ENCODE results near the gene RETREG3. TPM values are rescaled to one million over a fixed set of nuclear protein-coding genes. Genes with fewer than 3 reads are reported as not detected.

Gene RETREG3
- total and polyA plus RNA-seq, 2 of the 13 experiments (the other 11 are each of a cell fraction or from before 2014, with no cell fraction given): 47.0 to 55.8 TPM

DNA sequence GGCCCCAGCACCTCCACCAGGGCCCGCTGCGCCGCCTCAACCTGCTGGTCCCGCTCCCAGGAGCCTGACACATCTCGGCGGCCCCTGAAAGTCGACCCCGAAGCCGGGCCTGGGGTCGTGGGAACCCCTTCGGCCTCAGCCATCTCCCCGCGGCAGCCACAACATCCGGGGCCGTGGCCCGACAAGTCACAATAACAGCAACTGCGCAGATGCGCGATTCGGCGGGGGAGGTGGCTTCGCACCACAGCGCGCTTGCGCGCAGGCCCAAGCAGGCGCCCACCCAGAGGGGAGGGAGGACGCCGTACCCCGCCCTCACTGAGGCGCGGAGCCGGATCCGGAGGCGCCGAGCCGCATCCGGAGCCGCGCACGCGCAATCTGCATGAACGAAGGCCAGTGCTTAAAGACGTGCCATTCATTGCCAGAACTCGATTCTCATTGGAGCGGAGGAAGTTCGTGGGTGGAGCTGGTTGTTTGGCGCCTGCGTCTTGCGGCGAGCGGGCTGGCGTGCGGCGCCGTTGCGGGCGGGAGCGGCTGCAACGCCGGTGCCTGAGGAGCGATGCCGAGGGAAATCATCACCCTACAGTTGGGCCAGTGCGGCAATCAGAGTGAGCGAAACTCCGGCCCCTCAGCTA is at the start of gene RETREG3, which contains the start of gene TUBG1 (continued):
- peak; percentile 77; the same call in 1 of the 2 replicates for TF ChIP-seq ZNF574 (CRISPR knock-in tag; IDR thresholded peaks at IDR 0.05)
- peak; percentile 20; the same call in 1 of the 2 replicates for TF ChIP-seq ZNF710 (CRISPR knock-in tag; IDR thresholded peaks at IDR 0.05; ENCODE audit: borderline replicate concordance)
- TF ChIP-seq PPARG (CRISPR knock-in tag; conservative IDR thresholded peaks at IDR 0.05): 0 out of 2 replicates have a peak, but pooled peaks have one; percentile 44
- no peak; the same call in 1 of the 2 replicates for TF ChIP-seq ARNTL (CRISPR knock-in tag; IDR thresholded peaks at IDR 0.05)
- peak; percentile 78 for TF ChIP-seq HDAC1 (CRISPR knock-in tag; IDR thresholded peaks at IDR 0.05)
- TF ChIP-seq ZNF121 (CRISPR knock-in tag; IDR thresholded peaks at IDR 0.05): no peak
- TF ChIP-seq ZBTB7B (CRISPR knock-in tag; IDR thresholded peaks at IDR 0.05): peak; percentile 58
- peak; percentile 79 for TF ChIP-seq GATAD1 (CRISPR knock-in tag; IDR thresholded peaks at IDR 0.05)
- TF ChIP-seq MIER2 (CRISPR knock-in tag; IDR thresholded peaks at IDR 0.05): no peak
- no peak for TF ChIP-seq SYNCRIP (IDR thresholded peaks at IDR 0.05; ENCODE audit: insufficient read depth, low read depth, low read length)
- TF ChIP-seq SIX1 (CRISPR knock-in tag; IDR thresholded peaks at IDR 0.05; ENCODE audit: borderline replicate concordance): no peak; the same call in 1 of the 2 replicates
- peak; percentile 84 for TF ChIP-seq ZNF264 (CRISPR knock-in tag; IDR thresholded peaks at IDR 0.05)
- TF ChIP-seq ZNF768 (CRISPR knock-in tag; IDR thresholded peaks at IDR 0.05): peak; percentile 54; the same call in 1 of the 2 replicates
- peak; percentile 85 for TF ChIP-seq NFYC (CRISPR knock-in tag; IDR thresholded peaks at IDR 0.05)
- peak; percentile 85 for TF ChIP-seq GATA4 (IDR thresholded peaks at IDR 0.05; ENCODE audit: borderline replicate concordance, low read depth)
- peak; percentile 96 for TF ChIP-seq SP4 (CRISPR knock-in tag; IDR thresholded peaks at IDR 0.05)
- TF ChIP-seq HCFC1 (IDR thresholded peaks at IDR 0.05; ENCODE audit: low read depth, low read length): no peak
- TF ChIP-seq HOXA5 (CRISPR knock-in tag; IDR thresholded peaks at IDR 0.05): peak; percentile 92
- peak; percentile 93 to 95 for TF ChIP-seq POLR2A (IDR thresholded peaks at IDR 0.05; ENCODE audit: insufficient read depth in 1 of 2, low read depth in 2 of 2, low read length in 2 of 2)
- peak; percentile 54 for TF ChIP-seq AGO1 (IDR thresholded peaks at IDR 0.05; ENCODE audit: low read depth, low read length, poor library complexity, severe bottlenecking)
- TF ChIP-seq UBTF (CRISPR knock-in tag; IDR thresholded peaks at IDR 0.05): peak; percentile 82
- TF ChIP-seq, protein P1, sequence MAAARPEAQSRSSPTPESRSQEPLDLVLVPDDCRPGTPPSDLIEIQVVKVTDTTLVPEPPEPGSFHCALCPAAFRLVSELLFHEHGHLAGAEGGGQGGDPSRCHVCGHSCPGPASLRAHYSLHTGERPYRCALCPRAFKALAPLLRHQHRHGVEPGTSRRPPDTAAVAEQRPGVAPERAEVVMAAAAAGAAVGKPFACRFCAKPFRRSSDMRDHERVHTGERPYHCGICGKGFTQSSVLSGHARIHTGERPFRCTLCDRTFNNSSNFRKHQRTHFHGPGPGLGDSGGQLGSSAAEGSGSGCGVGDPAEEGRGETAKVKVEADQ (CRISPR knock-in tag; IDR thresholded peaks at IDR 0.05; ENCODE audit: borderline replicate concordance): peak; percentile 85; the same call in 1 of the 2 replicates

Measured in HepG2 (cell line).